HG02852 (cell line): Measurements from ENCODE around the gene OR5K4.

Experiments
- ATAC-seq: cut with Tn5 transposase; IDR thresholded peaks from one replicate; pipeline ENCODE4 v1.9.1; 2021; ENCODE audit warnings: mild to moderate bottlenecking, moderate library complexity; ENCODE audit not compliant: unreplicated experiment

Gene OR5K4

GRCh38 chr3:98353554-98353953 is at the start of gene OR5K4:
Gene OR5K4, plus strand, starts transcription at chr3:98353854. Its CDS starts 0 bp downstream, at chr3:98353854.
- ATAC-seq: no peak

- ATAC-seq: no peak
These were observed 31.6 kb upstream of the OR5K4 start for GRCh38 chr3:98322101-98322500.

DNA sequence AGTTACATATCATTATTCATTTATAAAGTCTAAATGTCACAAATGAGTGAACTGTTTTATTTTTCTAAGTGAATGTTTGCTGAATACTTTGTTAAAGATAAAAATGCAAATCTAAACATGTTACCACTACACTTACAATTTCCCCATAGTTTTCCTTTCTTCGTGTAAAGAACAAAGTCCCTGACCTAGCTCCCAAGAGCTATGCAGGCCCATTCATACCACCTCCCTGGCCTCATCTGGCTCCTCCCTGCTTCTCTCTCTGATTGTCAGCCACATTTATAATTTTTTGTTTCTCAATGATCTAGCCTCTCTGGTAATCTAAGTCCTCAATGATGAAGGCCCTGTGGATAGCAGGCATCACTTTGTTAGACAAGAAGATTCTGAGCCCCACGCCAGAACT is 31.0 kb upstream of the OR5K4 start:
- ATAC-seq: no peak

GRCh38 chr3:98323425-98323824 is 30.2 kb upstream of the OR5K4 start:
- ATAC-seq: no peak

GRCh38 chr3:98325055-98325454 is 28.6 kb upstream of the OR5K4 start:
- no peak for ATAC-seq

GRCh38 chr3:98326105-98326893 is 27.4 kb upstream of the OR5K4 start:
- no peak for ATAC-seq

DNA sequence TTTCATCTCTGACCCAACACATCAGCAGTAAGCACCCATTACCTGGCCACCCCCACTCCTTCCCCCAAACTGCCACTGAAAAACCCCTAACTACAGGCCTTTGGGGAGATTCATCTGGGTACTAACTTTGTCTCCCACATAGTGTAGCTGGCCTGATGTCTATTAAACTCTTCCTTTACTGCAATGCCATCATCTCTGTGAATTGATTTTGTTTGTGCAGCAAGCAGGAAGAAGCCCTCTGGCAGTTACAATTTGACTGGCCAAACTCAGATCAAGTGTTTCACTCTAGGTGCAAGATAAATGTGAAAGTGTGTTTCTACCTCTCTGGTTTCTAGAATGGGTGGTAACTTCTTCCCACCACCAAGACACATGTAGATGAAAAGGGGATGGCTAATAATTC is 26.7 kb upstream of the OR5K4 start:
- peak; percentile 64 for ATAC-seq

DNA sequence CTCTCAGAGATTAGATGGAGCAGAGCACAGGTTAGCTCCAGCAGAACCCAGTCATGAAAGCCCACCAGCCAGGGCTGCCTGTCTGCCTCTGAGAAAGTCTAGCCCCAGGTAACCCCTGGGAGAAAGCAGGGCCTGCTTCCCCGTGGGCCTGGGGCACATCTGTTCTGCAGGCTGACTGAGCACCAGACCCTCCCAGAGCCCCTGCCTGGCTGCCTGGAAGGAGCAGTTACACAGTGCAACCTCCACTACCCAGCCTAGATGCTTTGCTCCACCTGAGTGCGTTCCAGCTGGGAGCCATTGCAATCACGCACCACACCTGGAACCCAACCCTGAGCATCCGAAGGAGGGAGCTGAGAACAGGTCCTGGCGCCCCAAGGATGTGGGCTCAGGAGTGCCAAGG is 24.7 kb upstream of the OR5K4 start:
- no peak for ATAC-seq

GRCh38 chr3:98329392-98330124 is 24.1 kb upstream of the OR5K4 start:
- ATAC-seq: peak; percentile 57

DNA sequence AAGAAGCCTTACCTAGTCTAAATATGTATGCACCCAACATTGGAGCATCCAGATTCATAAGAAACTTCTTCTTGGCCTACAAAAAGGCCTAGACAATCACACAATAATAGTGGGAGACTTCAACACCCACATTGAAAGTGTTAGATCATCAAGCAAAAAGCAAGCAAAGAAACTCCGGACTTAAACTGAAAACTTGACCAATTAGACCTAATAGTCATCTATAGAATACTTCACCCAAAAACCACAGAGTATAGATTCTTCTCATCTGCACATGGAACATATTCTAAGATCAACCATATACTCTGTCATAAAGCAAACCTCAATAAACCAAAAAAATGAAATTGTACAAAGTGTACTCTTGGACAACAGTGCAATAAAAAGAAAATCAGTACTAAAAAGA is 22.3 kb upstream of the OR5K4 start:
- peak; percentile 28 for ATAC-seq

- ATAC-seq: peak; percentile 51
These were observed 19.6 kb upstream of the OR5K4 start for GRCh38 chr3:98333989-98334606.

- no peak for ATAC-seq
These were observed 14.6 kb upstream of the OR5K4 start for GRCh38 chr3:98339031-98339430.

DNA sequence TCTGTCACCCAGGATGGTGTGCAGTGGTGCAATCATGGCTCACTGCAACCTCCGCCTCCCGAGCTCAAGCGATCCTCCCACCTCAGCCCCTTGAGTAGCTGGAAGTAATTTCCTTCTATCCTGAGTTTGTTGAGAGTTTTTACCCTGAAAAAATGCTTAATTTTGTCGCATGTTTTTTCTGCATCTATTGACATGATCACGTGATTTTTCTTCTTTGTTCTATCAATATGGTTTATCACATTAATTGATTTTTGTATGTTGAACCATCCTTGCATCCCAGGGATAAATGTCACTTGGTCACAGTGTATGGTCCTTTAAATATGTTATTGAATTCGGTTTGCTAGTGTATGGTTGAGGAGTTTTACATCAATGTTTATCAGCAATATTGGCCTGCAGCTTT is 11.9 kb upstream of the OR5K4 start:
- no peak for ATAC-seq

DNA sequence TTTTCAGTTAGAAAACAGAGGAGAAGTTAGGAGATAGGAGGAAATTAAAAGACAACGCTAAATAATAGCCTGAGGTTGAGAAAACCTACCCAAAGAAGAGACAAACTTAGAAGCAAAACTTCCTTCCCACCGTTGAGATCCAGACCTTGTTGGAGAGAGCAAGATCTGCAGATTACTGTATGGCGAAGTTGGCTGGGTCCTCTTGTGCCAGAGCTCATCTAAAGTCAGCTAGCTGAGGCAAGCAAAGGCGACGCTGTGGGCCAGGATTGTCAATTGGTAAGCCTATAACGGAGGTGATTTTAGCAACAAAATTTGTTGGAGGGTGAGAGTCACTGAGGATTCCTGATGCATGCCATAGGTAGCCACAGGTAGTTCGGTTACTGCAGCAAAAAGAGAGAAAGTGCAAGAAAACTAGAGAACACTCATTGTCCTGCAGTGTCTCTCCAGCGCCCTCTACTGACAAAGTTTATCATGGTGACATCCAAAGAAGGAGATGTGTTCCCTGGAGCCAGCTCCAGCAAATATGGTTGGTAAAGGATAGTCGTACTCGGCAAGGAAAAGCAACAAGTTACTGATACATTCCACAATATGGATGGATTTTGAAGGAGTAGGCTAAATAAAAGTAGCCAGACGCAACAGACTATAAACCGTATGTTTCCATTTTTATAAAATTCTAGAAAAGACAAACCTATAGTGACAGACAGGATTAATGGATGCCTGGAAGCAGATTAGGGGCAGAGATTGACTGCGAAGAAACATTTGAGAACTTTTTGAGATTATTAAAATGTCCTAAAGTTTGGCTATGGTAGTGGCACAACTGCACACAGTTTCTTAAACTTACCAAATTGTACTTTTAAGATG is 9.8 kb upstream of the OR5K4 start:
- peak; percentile 79 for ATAC-seq

- no peak for ATAC-seq
These were observed 3.6 kb upstream of the OR5K4 start for GRCh38 chr3:98350082-98350481.

DNA sequence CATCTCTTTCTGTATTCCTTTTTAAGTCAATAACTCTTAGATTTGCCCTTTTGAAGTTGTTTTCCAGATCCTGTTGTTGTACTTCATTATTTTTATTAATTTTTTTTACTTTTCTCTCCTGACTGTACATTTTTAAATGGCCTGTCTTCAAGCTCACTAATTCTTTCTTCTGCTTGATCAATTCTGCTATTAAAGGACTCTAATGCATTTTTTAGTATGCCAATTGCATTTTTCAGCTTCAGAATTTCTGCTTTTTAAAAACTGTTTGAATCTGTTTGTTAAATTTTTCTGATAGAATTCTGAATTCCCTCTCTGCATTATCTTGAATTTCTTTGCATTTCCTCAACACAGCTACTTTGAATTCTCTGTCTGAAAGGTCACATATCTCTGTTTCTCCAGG is 5.6 kb downstream of the OR5K4 start:
- no peak for ATAC-seq

DNA sequence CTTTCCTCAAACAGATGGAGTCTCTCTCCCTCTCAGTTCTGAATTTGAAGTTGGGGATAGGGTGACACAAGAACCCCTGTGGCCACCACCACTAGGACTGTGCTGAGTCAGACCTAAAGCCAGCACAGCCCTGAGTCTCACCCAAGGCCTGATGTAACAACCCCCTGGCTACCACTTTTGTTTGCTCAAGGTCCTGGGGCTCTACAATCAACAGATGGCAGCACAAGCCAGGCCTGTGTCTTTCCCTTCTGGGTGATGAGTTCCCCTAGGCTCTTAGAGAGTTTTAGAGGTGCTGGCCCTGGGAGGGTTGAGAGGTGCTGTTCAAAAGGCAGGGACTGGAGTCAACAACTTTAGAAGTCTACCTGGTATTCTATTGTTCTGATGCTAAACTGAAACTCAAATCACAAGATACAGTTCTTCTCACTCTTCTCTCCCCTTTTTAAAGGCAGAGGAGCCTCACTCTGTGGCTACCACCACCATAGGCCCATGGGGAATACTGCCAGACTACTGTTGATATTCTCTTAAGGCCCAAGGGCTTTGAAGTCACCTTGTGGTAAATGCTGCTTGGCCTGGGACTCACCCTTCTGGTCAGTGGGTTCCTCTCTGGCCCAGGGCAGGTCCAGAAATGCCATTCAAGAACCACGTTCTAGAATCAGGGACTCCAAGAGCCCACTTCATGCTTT is 6.5 kb downstream of the OR5K4 start:
- ATAC-seq: peak; percentile 77

- no peak for ATAC-seq
These were observed 7.0 kb downstream of the OR5K4 start for GRCh38 chr3:98360681-98361080.

DNA sequence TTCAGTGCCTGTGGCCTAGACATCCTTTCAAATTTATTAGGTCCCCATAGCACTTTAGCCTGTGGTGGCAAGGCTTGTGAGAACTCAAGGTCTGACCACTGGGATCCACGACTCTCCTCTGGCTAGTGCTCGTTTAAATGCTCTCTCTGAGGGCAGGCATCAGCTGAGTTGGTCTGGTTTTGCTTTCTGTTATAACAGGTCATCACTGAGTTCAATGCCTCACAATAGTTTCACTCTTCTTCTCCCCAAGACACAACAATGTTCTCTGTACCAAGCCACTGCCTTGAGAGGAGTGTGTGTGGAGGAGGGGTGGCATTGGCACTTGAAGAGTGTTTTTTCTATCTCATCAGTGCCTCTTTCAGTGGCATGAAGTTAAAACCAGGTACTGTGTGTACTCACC is 7.6 kb downstream of the OR5K4 start:
- ATAC-seq: no peak

DNA sequence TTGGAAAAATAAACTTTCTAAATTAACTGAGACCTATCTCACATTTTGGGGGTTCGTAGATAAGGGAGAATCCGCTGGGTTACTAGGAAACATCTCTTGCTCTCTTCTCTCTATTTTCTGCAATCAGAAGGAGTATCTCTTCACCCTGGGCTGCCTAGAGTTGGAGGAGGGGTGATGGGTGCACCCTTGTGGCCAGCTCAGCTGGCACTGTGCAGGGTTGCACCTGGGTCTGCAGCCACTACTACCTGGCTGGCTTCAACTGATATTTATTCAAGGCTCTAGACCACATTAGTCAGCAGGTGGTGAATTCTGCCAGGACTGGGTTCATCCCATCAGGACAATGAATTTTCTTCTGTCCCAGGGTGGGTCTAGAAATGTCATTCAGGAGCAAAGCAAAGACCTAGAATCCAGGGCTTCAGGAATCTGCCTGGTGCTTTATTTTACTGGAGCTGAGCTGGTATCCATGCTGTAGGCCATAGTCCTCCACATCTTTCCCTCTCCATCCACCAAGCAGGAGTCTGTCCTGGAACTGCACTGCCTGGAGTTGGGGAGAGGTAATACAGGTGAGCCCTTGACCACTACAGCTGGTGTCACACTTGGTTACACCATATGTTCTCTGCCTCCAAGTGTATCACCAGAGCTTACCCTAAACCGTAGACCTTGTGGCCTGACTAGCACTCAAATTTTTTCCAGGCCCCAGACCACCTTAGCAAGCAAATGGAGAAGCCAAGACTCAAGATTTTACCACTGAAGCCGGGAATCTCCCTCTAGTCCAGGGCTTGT is 14.0 kb downstream of the OR5K4 start:
- ATAC-seq: no peak
